ENCODE results near the gene CRISP2.

- TF ChIP-seq EZH2phosphoT487 (IDR thresholded peaks at IDR 0.05; ENCODE audit: insufficient read depth, low read depth): no peak
- TF ChIP-seq EZH2 (IDR thresholded peaks at IDR 0.05; ENCODE audit: insufficient read depth, poor library complexity, severe bottlenecking): no peak
Observed at GRCh38 chr6:49732781-49733180, 19.4 kb upstream of the CRISP2 start.
